ENCODE data around the gene HLA-DMA. TPM values are rescaled to one million over a fixed set of nuclear protein-coding genes. Genes with fewer than 3 reads are reported as not detected.

Gene HLA-DMA
- total and polyA plus RNA-seq, 9 of the 15 experiments (the other 6 are each of a cell fraction or from before 2014, with no cell fraction given), result 0.13 to 0.83 (median 0.51) TPM

DNA sequence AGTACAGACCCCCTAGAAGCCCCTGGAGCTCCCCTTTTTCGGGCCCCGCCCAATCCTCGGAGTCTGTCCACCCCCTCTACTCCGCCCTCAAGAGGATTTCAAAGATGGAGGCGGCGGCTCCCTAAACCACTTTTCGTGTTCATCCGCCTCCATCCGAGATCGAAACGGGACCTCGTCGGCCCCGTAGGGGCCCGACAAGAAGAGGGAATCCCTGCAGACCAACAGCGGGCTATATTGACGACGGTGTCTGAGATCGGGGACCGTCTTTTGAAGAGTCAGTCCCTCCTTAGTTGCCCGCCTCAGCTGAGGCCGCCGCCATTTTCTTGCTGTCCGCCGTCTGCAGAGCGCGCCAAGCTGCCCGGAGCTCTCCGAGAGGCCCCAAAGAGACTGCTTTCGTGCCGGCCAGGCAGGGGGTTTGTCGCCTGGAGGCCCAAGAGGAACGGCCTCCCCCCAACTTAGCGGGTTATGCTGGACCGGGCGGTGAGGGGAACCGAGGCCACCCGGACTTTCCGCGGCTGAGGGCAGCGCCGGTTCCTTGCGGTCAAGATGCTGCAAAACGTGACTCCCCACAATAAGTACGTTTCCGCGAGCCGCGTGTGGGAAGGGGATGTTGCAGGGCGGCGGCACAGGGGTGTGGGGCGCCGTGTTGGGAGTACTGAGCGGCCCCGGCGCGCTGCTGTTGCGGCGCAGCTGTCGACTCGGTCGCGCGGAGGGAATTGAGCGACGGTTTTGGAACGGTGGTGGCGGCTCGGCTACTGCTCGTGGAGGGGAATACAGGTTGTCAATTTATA is 19.7 kb upstream of the HLA-DMA start (continued):
- no peak for TF ChIP-seq SLC30A9 (CRISPR knock-in tag; IDR thresholded peaks at IDR 0.05)
- TF ChIP-seq ILF3 (IDR thresholded peaks at IDR 0.05; ENCODE audit: borderline replicate concordance), result no peak
- TF ChIP-seq CBX2 (IDR thresholded peaks at IDR 0.05; ENCODE audit: insufficient read depth, low read length, poor library complexity, severe bottlenecking), result no peak
- TF ChIP-seq ZFPM2 (CRISPR knock-in tag; IDR thresholded peaks at IDR 0.05), result no peak
- TF ChIP-seq SRF (CRISPR knock-in tag; IDR thresholded peaks at IDR 0.05), result no peak
- TF ChIP-seq, protein P1, sequence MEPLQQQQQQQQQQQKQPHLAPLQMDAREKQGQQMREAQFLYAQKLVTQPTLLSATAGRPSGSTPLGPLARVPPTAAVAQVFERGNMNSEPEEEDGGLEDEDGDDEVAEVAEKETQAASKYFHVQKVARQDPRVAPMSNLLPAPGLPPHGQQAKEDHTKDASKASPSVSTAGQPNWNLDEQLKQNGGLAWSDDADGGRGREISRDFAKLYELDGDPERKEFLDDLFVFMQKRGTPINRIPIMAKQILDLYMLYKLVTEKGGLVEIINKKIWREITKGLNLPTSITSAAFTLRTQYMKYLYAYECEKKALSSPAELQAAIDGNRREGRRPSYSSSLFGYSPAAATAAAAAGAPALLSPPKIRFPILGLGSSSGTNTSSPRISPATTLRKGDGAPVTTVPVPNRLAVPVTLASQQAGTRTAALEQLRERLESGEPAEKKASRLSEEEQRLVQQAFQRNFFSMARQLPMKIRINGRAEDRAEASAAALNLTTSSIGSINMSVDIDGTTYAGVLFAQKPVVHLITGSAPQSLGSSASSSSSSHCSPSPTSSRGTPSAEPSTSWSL (CRISPR knock-in tag; IDR thresholded peaks at IDR 0.05; ENCODE audit: borderline replicate concordance), result no peak
- TF ChIP-seq CHCHD3 (CRISPR knock-in tag; IDR thresholded peaks at IDR 0.05), result no peak
- TF ChIP-seq KDM2B (CRISPR knock-in tag; IDR thresholded peaks at IDR 0.05), result no peak
- no peak for TF ChIP-seq U2AF2 (optimal IDR thresholded peaks at IDR 0.05; ENCODE audit: low read depth, low read length)
- TF ChIP-seq XRCC5 (IDR thresholded peaks at IDR 0.05; ENCODE audit: low read depth, low read length), result 0 out of 2 replicates have a peak, but pooled peaks have one; percentile 64
- TF ChIP-seq POLR2AphosphoS2 (IDR thresholded peaks at IDR 0.05; ENCODE audit: low read length), result peak; percentile 25
- TF ChIP-seq TAF7 (tag; IDR thresholded peaks at IDR 0.05), result peak; percentile 26
- no peak for TF ChIP-seq ZNF121 (CRISPR knock-in tag; conservative IDR thresholded peaks at IDR 0.05)
- peak; percentile 62 for TF ChIP-seq BCOR (IDR thresholded peaks at IDR 0.05)
- TF ChIP-seq ZNF239 (CRISPR knock-in tag; IDR thresholded peaks at IDR 0.05), result no peak
- no peak for TF ChIP-seq ILK (tag; IDR thresholded peaks at IDR 0.05; ENCODE audit: borderline replicate concordance, low read depth)
- TF ChIP-seq HINFP (tag; conservative IDR thresholded peaks at IDR 0.05; ENCODE audit: low read depth), result no peak
- TF ChIP-seq GABPA (tag; conservative IDR thresholded peaks at IDR 0.05; ENCODE audit: low read depth), result no peak
- no peak for TF ChIP-seq DPF2 (IDR thresholded peaks at IDR 0.05)
- TF ChIP-seq CHAMP1 (IDR thresholded peaks at IDR 0.05), result no peak
- no peak for TF ChIP-seq RNF2 (IDR thresholded peaks at IDR 0.05)
- TF ChIP-seq RCOR1 (IDR thresholded peaks at IDR 0.05; ENCODE audit: borderline replicate concordance in 1 of 2, low read depth in 2 of 2, low read length in 2 of 2), result no peak

Measured in K562 (cell line).